Mesenteric fat pad (tissue), 1 donor: Measurements from ENCODE around the gene KCND3. TPM values are rescaled to one million over a fixed set of nuclear protein-coding genes. Genes with fewer than 3 reads are reported as not detected.

Experiments used
- DNase-seq: peaks from one replicate; pipeline ENCODE4 v3.0.0-alpha.2; 2020; ENCODE audit warnings: low spot score
- total RNA-seq: library from RNA; stranded (reverse); fragmentation: NEBNext Ultra II Directional; extraction: Animal tissue kit (Norgen Biotek cat#: 25700); gene quantifications from one replicate; pipeline ENCODE4 v1.2.1, GENCODE V29; 2021
- donor health status: DM: yes; HTN: yes; CAD: no.

Gene KCND3
- total RNA-seq, 1 donor from 2014 or later: 18.4 TPM

DNA sequence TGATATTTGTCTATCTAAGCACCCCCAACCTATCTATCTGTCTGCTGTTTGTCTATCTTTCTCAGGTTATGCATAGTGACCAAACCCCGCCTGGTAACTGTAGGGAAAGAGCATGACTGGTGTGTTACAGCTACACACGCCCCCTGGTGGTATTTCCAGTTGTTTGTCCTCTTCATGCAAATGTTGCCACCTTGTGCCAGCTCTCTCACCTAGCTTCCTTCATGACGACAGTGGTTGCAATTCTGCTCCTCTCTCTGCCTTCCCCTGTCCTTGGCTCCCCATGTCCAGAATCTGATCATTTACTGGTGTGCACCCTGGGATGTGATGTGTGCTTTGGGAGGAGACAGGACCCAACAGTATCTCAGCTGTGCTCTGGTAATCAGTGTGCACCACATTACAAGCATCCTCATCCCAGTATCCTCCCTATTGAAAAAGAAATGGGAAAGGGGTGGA, 242.2 kb downstream of the KCND3 start:
- DNase-seq: no peak

DNA sequence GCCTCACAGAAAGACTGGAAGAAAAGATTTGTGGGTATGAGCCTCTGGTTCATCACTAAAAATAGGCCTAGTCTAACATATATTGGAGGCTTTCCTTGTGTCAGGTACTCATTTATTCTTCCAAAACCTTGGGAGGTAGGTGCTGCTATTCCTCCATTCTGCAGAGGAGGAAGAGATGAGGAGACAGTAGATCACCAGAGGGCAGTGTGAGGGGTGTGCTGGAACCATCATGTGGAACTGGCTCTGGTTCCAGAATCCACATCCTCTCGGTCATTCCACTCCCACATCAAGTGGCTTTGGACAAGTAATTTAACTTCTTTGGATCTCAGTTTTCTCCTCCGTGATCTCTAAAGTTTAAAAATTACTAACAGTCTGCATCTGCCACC, 242.9 kb downstream of the KCND3 start:
- no peak for DNase-seq

DNA sequence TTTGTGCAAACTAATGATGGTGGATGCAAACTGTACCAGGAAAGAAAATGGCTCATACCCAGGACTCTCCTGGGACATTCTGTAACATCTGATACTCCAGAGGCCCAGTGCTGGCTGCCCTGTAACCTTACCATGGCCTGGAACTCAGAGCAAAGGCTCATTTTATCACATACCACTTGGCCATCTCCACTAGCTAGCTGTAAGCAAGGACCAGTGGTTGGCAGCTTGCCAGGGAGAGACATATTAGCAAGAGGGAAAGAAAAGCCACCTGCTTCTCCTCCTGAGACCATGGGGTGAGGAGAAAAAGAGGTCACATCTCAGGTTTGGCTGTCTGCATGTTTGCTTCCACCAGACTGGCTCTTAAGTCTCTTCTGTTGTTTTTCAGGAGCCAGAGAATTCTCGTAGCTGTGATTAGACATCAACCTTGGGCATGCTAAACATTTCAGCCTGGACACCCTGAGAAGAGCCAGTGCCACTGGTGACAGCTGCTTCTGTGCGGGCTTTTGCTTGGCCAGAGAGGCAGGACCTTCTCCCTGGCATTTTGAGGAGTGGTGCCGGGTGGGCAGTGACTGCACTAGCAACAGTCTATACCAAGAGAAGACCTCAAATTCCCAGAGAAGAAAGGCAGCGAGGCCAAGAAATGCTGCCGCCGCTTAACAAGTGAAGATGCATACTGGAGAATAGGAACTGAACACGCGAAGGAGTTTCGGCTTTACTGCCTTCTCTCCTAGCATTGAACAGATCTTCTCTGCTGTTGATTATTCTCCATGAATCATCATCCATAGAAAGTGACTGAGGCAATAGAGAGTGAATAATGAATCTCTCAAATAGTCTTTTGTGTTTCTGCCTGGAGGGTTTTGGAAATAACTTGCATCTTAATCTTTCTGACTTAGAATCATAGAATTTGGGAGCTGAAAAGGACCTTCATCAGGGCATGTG, 243.5 kb downstream of the KCND3 start:
- DNase-seq: no peak

DNA sequence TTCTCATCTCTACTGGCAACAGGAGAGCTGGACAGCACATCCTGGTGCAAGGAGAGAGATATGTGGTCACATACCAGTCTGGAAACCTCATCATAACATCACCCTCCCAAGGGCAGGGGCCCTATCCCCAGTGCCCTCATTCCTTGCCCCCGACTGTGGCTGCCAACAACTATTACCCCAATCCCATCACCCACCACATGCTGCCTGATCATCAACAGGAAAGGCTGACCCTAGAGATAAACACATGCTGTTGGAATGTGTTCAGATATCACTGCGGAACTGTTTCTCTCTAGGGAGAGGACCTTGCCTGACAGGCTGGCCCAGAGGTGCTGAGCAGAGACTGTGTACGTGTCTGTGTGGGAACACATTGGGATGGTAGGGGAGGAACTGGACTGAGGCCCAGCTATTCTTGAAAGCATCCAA, 245.8 kb downstream of the KCND3 start:
- DNase-seq: peak; percentile 53

DNA sequence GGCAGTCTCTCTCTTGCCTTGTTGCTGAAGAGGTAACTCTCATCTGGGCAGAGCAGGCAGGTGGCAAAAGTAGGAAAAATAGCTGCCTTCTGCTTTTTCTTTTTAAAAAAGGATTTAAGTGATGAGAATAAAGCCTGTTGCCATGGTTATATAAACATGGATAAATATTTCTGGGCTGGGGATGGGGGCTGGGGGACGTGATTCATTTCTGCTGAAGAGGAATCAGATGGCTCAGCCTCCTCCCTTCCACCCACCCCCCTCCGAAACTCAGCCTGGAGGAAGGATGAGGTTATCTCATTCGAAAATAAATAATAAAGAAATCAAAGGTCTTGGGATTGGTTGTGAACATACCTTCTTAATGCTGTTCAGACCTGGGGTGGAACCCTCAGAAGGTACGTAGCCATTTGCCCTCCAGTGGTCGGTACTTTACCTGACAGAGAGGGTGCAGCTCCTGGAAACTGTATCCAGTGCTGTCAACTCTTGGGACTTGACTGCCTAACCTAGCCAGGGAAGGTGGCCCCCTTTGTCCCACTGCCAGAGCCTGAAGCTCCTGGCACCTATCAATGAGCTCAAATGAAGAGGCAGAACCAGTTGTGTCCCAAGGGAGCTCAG, 246.4 kb downstream of the KCND3 start:
- DNase-seq: peak; percentile 55

DNA sequence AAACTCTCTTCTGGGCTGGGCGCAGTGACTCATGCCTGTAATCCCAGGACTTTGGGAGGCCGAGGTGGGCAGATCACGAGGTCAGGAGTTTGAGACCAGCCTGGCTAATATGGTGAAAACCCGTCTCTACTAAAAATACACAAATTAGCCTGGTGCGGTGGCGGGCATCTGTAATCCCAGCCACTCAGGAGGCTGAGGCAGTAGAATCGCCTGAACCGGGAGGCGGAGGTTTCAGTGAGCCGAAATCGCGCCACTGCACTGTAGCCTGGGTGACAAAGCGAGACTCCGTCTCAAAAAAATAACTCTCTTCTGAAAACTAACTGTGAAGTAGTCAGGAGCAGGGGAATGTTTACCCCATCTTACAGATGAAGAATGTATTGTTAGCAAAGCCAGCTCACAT, 247.2 kb downstream of the KCND3 start:
- DNase-seq: peak; percentile 37

DNA sequence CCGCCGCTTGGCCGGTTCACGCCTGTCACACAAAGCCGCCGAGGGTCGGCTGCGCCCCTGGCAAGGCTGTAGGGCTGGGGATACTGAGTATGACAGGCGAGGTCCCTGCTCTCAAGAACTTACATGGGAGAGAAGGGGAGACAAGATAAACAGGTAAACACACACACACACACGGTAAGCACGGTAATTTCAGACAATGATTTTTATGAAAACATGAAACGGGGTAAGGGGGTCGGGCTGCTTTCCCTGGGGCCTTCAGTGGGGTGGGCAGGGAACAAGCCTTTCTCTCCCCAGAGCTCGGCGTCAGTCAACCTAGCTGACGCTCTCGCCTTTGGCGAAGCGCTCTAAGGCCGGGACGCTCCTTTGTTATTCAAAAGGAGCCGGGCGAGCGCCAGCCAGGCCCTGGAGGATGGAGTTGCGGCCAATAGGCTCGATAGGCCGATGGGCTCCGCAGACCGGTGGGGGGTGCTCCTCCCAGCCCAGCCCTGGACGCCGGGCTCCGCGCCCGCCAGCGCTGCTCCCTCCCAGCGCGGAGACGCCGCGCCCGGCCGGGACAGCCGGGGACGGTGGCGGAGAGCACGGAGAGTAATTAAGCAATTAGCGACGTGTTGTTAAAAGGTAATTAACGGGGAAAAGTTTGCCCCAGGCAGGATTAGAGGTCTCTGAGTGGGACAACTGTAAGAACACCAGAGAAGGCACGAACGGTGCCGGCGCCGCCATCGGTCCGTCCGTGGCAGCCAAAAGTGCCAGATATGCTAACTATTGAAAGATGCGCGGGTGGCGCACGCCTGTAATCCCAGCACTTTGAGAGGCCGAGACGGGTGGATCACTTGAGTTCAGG, 249.3 kb downstream of the KCND3 start:
- DNase-seq: peak; percentile 91

DNA sequence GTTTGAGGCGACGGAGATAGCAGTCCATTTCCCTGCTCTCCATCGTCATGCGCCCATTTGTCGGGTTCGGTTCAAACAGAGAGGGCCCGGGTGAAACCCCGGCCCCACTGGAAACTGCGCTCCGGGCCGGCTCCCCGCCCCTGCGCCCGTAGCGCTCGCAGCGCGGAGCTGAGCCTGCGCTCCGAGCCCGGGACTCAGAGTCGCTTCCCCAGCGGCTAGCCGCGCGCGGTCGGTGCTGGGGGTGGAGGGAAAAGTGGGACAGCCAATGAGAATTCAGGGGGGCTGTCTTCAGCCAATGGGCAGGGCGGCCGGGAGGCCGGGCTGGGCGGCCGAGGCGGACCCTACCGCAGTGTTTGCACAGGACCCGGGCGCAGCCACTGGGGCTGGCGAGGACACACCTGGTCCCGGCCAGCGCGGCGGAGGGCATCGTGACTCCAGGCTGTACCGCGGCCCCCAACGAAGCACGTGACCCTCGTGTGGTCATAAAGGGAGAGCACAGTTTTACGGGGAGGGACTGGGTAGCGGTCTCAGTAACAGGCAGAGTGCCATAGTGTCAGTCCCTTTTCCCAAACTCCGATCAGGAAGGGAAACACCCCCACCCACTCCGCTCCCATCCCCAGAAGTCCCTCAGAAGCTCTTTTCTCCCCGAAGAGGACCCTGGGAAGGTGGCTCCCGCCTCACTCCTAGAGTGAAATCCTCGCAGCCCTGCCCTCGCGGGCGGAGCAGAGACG, 250.1 kb downstream of the KCND3 start, which contains the start of gene INKA2:
Gene INKA2 (minus strand): TSS at position 202 of the 731 bp plus-strand sequence. CDS start 153 bp downstream, at position 49.
- DNase-seq: peak; percentile 97

DNA sequence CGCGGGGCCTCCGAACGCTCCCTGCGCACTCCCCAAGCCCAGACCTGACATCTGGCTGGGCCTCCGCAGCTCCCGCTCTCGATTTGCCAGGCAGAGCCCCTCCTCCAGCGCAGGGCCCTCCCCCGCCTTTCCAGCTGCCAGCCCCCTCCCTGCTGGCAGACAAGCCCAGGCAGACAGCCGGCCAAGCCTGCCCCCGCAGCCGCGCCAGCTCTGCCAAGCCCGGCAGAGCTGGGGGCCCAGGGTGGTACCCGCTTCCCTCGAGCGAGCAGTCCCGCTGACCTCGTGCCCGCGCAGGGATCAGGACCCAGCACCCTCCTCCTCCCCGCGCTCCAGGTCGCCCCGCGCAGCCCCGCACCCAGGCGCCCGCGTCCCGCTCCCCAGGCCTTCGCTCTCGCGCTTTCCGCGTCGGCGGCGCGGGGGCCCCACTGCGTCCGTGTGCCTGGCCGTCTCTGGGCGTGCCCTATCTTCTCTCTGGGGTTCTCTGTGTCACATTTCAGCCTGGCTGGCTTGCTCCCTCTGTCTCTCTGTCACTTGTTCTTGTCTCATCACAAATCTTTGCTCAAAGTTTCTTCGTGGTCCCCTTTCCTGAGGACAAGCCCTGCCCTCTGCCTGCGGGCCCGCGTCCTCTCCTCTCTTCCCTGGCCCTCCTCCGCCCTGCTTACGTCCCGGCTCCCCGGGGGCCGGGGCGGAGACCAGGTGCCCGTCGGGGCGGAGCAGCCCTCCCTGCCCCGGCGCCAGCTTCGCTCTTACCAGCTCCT, 250.9 kb downstream of the KCND3 start:
- peak; percentile 92 for DNase-seq

DNA sequence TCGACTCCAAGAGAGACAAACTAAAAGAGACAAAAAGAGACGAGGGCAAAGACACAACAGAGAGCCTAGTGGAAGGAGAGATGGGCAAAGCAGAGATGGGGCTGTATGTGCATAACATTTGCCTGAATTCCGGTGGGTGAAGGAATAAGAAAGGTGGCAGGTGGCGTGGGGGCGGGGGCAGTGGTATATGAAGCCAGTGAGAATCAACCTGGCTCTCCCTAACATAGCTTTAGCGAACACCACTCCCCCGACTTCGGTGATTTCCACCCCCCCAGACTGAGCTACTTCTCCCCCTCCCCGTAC, 251.4 kb downstream of the KCND3 start:
- no peak for DNase-seq

DNA sequence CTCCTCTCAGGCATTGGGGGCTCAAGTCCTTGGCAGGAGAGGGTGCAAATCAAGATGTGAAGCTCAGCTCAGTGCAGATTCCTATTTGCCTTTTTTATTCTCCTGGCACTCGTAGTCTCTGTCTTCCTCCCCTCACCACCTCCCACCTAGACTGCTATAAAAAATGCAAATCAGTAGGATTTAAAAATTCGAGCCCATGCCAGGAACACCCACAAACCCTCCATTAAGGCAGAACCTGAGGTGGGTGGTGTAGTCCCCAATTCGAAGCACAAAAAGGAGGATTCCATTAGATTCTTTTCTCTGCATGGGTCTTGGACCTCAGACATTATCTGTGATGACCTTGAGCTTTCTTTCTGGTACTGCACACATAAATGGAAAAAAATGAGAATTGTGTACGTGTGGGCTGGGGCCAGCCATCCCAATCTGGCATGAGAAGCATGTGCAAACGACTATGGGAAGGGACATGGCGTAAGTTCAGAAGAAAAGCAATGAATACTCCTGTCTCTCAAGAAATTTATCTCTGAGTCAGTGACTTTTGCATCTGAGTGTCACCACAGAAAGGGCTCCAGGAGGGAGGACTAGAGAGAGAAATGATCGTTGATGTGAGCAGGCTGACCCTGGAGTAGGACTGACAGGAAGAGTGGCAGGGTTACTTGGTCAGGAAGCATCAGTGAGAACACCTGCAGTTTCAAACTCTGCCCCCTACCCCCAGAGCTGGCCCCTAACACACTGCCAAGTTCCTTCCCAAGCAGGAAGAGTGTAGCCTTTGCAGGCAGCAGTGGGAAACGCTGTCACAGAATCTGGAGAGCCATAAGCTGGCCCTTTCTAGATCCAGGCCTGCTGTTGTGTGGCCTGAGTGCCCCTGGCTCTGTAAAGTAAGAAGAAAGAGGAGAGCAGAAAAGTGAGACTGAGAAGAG, 252.0 kb downstream of the KCND3 start:
- DNase-seq: peak; percentile 65

DNA sequence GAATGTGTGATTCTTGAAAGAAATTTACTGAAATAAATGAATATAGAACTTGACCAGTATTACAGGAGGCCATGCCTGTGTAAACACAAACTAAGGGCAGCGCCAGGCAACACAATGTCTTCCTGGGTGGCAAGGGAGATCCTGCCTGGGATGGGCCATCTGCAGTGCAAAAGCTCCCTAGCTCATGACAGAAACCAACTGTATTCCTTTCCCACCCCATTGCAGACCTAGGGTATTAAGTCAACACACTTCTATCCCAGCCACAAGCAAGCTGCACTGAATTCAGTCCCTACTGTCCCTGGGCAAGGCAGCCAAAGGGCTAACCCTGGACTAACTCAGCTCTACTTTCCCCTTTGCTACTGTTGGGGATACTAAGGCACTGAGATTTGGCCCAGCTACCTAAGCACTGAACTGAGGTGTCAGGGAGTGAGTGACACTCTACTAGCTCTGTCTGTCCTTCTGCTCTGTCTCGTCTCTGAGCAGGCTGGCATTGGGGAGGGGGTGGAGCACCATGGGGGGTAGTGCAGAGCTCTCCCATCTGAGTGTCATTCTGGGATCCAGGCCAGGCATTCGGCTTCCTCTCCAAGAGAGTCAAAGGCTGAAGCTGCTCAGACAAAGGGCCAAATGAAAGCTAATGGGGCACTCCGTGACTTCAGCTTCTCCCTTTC, 252.8 kb downstream of the KCND3 start:
- DNase-seq: peak; percentile 84

DNA sequence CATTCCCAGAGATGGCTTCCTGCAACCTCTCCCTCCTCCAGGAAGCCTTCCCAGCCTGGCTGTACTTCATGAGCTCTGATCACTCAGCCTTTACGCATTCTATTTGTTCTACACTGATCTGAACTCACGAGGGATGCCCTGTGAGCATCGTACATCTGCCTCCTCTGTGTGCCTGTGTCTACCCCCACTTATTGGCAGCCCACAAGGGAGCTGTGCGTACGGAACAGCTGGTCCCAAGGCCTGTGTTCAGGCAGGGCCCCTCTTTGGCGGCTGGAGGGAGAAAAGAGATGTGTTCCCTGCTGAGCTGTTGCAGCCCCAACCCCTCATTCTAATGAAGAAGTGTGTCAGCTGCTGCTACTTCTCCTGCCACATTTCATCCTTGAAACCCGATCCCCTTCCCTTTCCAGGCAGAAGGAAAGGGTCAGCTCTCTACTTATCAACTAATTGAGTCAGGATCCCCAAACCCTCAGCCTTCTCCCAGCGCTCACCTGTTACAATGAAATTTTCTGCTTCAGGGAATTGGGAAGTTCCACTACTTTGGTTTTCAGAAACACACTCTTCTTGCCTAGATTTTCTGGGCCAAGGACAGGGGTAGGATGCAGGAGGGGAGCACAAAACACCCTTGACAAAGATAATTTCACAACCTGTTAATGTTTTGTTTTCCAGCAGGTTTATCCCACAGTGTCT, 253.5 kb downstream of the KCND3 start:
- DNase-seq: peak; percentile 47

DNA sequence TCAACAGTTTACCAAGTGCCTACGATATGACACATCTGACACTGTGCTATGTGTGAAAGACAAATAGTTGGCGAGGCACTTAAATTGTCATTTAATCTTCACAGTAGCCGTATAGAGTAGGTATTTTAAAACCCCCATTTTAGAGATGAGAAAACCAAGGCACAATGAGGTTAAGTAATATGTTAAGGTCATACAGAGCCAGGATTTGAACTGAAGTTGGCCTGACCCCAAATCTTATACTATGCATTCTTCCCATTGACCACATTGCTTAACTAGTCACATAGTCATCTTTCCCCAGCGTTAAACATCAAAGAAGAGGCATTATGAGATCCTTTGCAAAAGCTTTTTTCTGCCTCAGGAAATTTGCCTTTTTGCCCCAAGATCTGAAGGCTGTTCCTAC, 254.1 kb downstream of the KCND3 start:
- no peak for DNase-seq

DNA sequence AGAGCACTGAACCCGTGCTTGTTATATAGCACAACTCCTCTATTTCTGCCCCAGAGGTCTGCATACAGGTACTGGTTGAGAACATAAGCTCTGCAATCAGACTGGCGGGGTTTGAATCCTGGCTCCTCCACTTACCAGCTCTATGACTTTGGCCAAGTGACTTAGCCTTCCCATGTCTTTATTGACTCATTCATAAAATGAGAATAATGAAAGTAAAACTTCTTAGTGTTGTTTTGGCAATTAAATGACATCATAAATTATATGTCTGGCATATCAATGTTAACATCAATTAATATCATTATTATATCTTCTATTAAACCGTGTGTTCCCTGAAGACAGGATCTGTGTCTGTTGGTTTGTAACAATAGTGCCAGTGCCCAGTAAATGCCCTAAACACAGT, 254.6 kb downstream of the KCND3 start:
- DNase-seq: no peak

DNA sequence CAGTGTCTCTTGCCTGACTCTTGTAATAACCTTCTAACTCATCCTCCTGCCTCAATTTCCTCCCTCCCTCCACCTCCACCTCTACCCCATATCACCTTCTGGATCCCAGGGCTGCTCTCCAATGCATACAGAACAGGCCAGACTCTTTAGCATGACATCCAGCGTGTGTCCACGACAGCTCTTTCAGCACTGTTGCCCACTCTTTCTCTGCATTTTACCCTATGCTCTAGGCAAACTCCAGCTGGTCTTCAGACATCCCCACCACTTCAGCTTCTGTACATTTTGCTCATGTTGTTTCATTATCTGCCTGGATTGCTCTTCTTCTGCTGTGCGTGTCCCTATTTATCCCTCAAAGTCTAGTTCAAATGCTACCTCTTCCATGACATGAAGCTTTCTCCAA, 255.0 kb downstream of the KCND3 start:
- DNase-seq: no peak

DNA sequence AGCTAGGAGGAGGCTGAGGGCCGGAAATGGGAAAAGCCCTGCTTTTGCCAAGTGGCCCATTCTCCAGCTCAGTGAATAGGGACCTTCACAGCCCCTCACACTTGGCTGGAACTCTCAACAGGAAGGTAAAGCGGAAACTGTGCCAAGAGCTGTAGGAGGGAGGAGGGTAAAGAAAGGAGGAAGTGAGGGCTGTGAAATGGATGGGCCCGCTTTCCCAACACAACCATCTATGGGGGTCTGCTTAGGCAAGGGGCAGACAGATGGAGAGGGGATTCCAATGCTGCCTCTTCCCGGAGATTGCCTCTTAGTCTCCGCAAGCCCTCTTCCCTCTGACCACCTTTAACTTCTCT, 255.5 kb downstream of the KCND3 start:
- no peak for DNase-seq
